Testis (tissue), 2 donors: Measurements from ENCODE around the gene GRM7.

Source experiments
- POLR2A ChIP-seq: fragments of 450-650 bp; IDR thresholded peaks from one replicate; pipeline ENCODE4 v1.6.1; 2017; ENCODE audit warnings: antibody characterized with exemption, mild to moderate bottlenecking, moderate library complexity
- TF ChIP-seq, protein P1 (sequence below), 3 experiments: fragments of 450-650 bp in 2 of 3; fragments of 200-600 bp in 1 of 3; sonication (generic) in 1 of 3; IDR thresholded peaks; one replicate each; pipeline ENCODE4 v1.5.1; 2016 to 2019; ENCODE audit warnings: antibody characterized with exemption in 3 of 3, mild to moderate bottlenecking in 2 of 3, moderate library complexity in 1 of 3

DNA sequence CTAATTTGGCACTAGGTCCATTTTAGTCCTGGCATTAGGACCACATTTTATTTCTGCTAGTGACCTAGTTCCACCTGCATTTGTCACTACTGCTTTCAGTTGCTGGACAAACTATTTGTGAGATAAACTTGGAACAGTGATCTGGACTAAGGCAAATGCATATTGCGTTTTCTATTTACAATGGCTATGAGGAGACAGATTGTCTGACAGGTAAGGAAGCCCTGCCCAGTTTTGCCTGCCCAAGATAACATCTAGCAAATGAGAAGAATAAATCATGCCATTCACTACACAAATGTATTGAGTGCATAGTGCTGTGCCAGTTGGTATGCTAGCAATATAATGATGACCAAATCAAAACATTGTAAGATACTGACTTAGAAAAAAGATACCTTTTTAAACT is 245.7 kb downstream of the GRM7 start:
- TF ChIP-seq, protein P1, sequence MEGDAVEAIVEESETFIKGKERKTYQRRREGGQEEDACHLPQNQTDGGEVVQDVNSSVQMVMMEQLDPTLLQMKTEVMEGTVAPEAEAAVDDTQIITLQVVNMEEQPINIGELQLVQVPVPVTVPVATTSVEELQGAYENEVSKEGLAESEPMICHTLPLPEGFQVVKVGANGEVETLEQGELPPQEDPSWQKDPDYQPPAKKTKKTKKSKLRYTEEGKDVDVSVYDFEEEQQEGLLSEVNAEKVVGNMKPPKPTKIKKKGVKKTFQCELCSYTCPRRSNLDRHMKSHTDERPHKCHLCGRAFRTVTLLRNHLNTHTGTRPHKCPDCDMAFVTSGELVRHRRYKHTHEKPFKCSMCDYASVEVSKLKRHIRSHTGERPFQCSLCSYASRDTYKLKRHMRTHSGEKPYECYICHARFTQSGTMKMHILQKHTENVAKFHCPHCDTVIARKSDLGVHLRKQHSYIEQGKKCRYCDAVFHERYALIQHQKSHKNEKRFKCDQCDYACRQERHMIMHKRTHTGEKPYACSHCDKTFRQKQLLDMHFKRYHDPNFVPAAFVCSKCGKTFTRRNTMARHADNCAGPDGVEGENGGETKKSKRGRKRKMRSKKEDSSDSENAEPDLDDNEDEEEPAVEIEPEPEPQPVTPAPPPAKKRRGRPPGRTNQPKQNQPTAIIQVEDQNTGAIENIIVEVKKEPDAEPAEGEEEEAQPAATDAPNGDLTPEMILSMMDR (IDR thresholded peaks at IDR 0.05), result no peak
- TF ChIP-seq POLR2A, result no peak
